HFF-Myc (cell line): ENCODE measurements around the gene KBTBD2.

Source experiments
- DNase-seq: peaks from one replicate; pipeline ENCODE4 v3.0.0-alpha.2; 2011; ENCODE audit warnings: low read depth; ENCODE audit errors: extremely low read depth
- H3K4me3 ChIP-seq: replicated peaks from 2 replicates; pipeline ENCODE4 v1.5.1; 2011; ENCODE audit warnings: low read depth, mild to moderate bottlenecking, control low read depth, low read length
- CTCF ChIP-seq: IDR thresholded peaks from 2 replicates; pipeline ENCODE4 v1.5.1; 2012; ENCODE audit warnings: mild to moderate bottlenecking, low read depth, low read length, control low read depth; ENCODE audit errors: missing control alignments

Gene KBTBD2

GRCh38 chr7:32893722-32894121 lies 2.2 kb upstream of the KBTBD2 start:
- DNase-seq, result no peak
- H3K4me3 ChIP-seq, result no peak overlapping the region
- no peak for TF ChIP-seq CTCF

DNA sequence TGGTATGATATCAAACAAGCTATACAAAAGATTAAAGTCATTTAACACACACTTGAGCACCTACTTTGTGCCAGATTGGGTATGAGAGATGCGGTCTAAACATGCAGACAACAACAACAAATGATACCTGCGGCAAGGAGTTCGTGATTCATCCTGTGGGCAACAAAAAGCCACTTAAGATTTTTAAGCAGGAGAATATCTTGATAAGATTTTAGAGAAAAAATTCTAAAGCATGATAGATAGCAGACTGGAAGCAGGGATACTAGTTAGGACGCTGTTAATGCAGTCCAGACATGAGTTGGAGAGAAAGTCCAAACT lies 1.6 kb upstream of the KBTBD2 start:
- H3K4me3 ChIP-seq, result peak overlapping the region; percentile 46
- TF ChIP-seq CTCF, result no peak
- DNase-seq, result no peak

- peak overlapping the region; percentile 46 for H3K4me3 ChIP-seq
- DNase-seq, result no peak
- TF ChIP-seq CTCF, result no peak
These were observed 1.1 kb upstream of the KBTBD2 start for GRCh38 chr7:32892521-32893206.

- DNase-seq, result peak; percentile 74
- peak overlapping the region; percentile 61 for H3K4me3 ChIP-seq
- no peak for TF ChIP-seq CTCF
These were observed 400 bp upstream of the KBTBD2 start for GRCh38 chr7:32891800-32892520.

DNA sequence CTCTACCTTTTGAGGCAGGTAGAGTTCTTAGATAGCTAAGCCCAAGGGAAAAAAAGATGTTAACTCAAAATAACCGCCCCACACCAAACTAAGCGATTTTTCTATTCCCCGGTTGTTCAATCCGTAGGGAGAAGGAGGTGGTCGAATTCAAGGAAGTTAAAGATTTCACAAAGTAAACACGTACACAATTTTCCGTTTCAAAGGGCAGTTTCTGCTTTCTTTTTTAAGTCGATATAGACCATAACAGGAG lies 842 bp downstream of the KBTBD2 start:
- peak overlapping the region; percentile 61 for H3K4me3 ChIP-seq
- DNase-seq, result no peak
- TF ChIP-seq CTCF, result no peak

DNA sequence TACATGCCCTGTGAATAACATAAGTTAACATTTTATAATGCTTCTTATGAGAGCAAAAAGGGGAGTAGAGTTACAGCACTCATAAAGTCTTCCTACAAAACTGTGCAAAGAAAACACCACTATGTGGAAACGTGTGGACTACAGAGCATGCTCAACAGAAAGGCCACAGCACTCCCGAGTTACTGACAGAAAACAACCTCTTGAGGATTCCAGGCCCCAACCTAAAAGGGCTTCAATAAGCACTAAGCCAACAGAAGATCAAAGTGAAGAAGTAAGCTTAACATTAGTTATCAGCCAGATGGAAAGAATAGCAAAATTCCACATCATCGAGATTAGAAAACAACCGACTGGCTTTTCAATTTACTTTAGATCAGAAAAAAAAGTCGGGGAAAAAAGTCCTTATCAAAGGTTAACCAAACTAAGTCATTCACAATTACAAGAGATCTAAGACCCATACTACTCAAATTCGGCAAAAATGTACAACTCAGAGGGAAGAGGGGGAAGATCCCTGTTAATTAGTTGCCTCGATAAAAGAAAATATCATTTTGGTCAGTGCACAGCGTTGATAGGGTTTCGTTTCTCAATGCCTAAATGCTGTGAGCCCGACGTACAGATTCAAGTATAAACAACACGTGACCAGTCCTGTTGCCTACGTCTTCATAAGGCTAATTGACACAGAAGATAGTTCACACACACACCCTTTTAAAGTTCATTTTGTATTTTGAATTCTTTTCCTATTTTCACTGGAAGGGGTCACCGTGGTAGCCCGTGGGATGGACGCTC lies 1.4 kb downstream of the KBTBD2 start:
- no peak for TF ChIP-seq CTCF
- no peak for DNase-seq
- peak overlapping the region; percentile 61 for H3K4me3 ChIP-seq
